GM19468 (cell line): Measurements from ENCODE around the gene IL10RA.
"Not testable (repeated sequence)": the region's sequence is repeated elsewhere in the genome, so short reads cannot be mapped to it uniquely, and the experiment has no call there.

Experiments
- ATAC-seq: cut with Tn5 transposase; IDR thresholded peaks from one replicate; pipeline ENCODE4 v1.9.1; 2021; ENCODE audit warnings: mild to moderate bottlenecking, moderate library complexity, moderate number of reproducible peaks; ENCODE audit not compliant: unreplicated experiment; ENCODE audit errors: extremely low read depth

IL10RA gene

GRCh38 chr11:117960406-117960805, 25.8 kb upstream of the IL10RA start:
- ATAC-seq, result no peak

GRCh38 chr11:117961896-117962295, 24.3 kb upstream of the IL10RA start:
- no peak for ATAC-seq

GRCh38 chr11:117962826-117963225, 23.4 kb upstream of the IL10RA start:
- no peak for ATAC-seq

- ATAC-seq, result no peak
These were observed 19.3 kb upstream of the IL10RA start for GRCh38 chr11:117966908-117967307.

- ATAC-seq, result no peak
These were observed 16.8 kb upstream of the IL10RA start for GRCh38 chr11:117969160-117969991.

- no peak for ATAC-seq
These were observed 15.7 kb upstream of the IL10RA start for GRCh38 chr11:117970400-117971024.

GRCh38 chr11:117972044-117972443, 14.2 kb upstream of the IL10RA start:
- no peak for ATAC-seq

GRCh38 chr11:117972629-117973502, 13.3 kb upstream of the IL10RA start:
- ATAC-seq, result no peak

- ATAC-seq, result no peak
These were observed 12.7 kb upstream of the IL10RA start for GRCh38 chr11:117973503-117973860.

- ATAC-seq, result no peak
These were observed 9.7 kb upstream of the IL10RA start for GRCh38 chr11:117976445-117976844.

- no peak for ATAC-seq
These were observed 9.2 kb upstream of the IL10RA start for GRCh38 chr11:117977029-117977428.

GRCh38 chr11:117977612-117978264, 8.5 kb upstream of the IL10RA start:
- ATAC-seq, result not testable (repeated sequence)

- ATAC-seq, result not testable (repeated sequence)
These were observed 7.8 kb upstream of the IL10RA start for GRCh38 chr11:117978291-117978910.

GRCh38 chr11:117978991-117979390, 7.2 kb upstream of the IL10RA start:
- ATAC-seq, result no peak

GRCh38 chr11:117979481-117980211, 6.5 kb upstream of the IL10RA start:
- peak; percentile 44 for ATAC-seq

- no peak for ATAC-seq
These were observed 5.9 kb upstream of the IL10RA start for GRCh38 chr11:117980280-117980679.

GRCh38 chr11:117980720-117981119, 5.5 kb upstream of the IL10RA start:
- ATAC-seq, result no peak

GRCh38 chr11:117983163-117983475, 3.1 kb upstream of the IL10RA start:
- no peak for ATAC-seq

- no peak for ATAC-seq
These were observed 1.7 kb upstream of the IL10RA start for GRCh38 chr11:117984476-117984875.
